Thyroid gland (tissue), 4 donors: Measurements from ENCODE around the gene MIA2. TPM values are rescaled to one million over a fixed set of nuclear protein-coding genes. Genes with fewer than 3 reads are reported as not detected.
"Not testable (repeated sequence)": the region's sequence is repeated elsewhere in the genome, so short reads cannot be mapped to it uniquely, and the experiment has no call there.

Experiments used
- DNase-seq, 2 donors: peaks; one replicate each; pipeline ENCODE4 v3.0.0-alpha.2; 2019
- H3K27ac ChIP-seq, 3 donors: fragments of 200-600 bp; sonication (generic); 1 replicate in 2 of 3; 2 replicates in 1 of 3; pipeline ENCODE4 v1.5.1; 2016 to 2019; ENCODE audit warnings: mild to moderate bottlenecking in 1 of 3, moderate library complexity in 1 of 3
- H3K27me3 ChIP-seq: fragments of 200-600 bp; sonication (generic); one replicate; pipeline ENCODE4 v1.5.1; 2019
- H3K36me3 ChIP-seq, 2 donors: fragments of 200-600 bp; sonication (generic); one replicate each; pipeline ENCODE4 v1.5.1; 2016 to 2019
- H3K4me1 ChIP-seq, 2 donors: fragments of 200-600 bp; sonication (generic); one replicate each; pipeline ENCODE4 v1.5.1; 2017 to 2019
- H3K4me3 ChIP-seq, 3 donors: fragments of 200-600 bp; sonication (generic); replicated peaks in 1 of 3; 1 replicate in 2 of 3; 2 replicates in 1 of 3; pipeline ENCODE4 v1.5.1; 2016; ENCODE audit warnings: mild to moderate bottlenecking in 1 of 3
- H3K9me3 ChIP-seq: fragments of 200-600 bp; sonication (generic); one replicate; pipeline ENCODE4 v1.5.1; 2017
- CTCF ChIP-seq, 6 experiments: fragments of 200-600 bp in 3 of 6; fragments of 450-650 bp in 3 of 6; sonication (generic) in 3 of 6; IDR thresholded peaks; one replicate each; pipeline ENCODE4 v1.5.1; 2016 to 2019; ENCODE audit warnings: antibody characterized with exemption in 6 of 6, mild to moderate bottlenecking in 2 of 6, inconsistent platforms in 1 of 6, moderate library complexity in 1 of 6
- POLR2A ChIP-seq, 2 donors: fragments of 450-650 bp; IDR thresholded peaks; one replicate each; pipeline ENCODE4 v1.6.1; 2017; ENCODE audit warnings: antibody characterized with exemption in 2 of 2, mild to moderate bottlenecking in 2 of 2, moderate library complexity in 1 of 2
- WGBS, 2 donors: methylation state at CpG; one replicate each; pipeline ENCODE4 v1.1.5; 2017; 5-methylcytosine and 5-hydroxymethylcytosine counted together
- intact Hi-C: fragments of 100-400 bp; cut with DNase I; formaldehyde crosslinking; loops from one replicate; pipeline ENCODE4 v1.15.1; 2023
- total RNA-seq, 4 donors: library from RNA; depleted of rRNA; stranded (reverse); fragments of >200 nt; gene quantifications; one replicate each; pipeline ENCODE4 v1.2.3, GENCODE V29; 2016

The MIA2 gene
- total RNA-seq, 4 donors from 2014 or later, result 41.6 to 49.1 (median 45.6) TPM

GRCh38 chr14:39232554-39233415 lies 930 bp upstream of the MIA2 start:
- no peak overlapping the region for H3K4me3 ChIP-seq
- intact Hi-C loops, result no loop called here
- no peaks in the 10 kb centered on the region for H3K27me3 ChIP-seq
- DNase-seq, result no peak
- peaks cover 0 to 7% of the 10 kb centered on the region in 2 donors for H3K4me1 ChIP-seq
- no peaks in the 10 kb centered on the region for H3K36me3 ChIP-seq
- WGBS, 2 donors, result 86 to 90% methylated on average over 12 of the region's 12 CpGs
- H3K27ac ChIP-seq, result no peak overlapping the region
- TF ChIP-seq CTCF (IDR thresholded peaks at IDR 0.05) (no peak), POLR2A (IDR thresholded peaks at IDR 0.05) (no peak)
- no peaks in the 10 kb centered on the region for H3K9me3 ChIP-seq

GRCh38 chr14:39234986-39235385 lies 1.3 kb downstream of the MIA2 start:
- H3K27me3 ChIP-seq, H3K9me3 ChIP-seq, intact Hi-C loops, H3K36me3 ChIP-seq, H3K27ac ChIP-seq, DNase-seq, H3K4me1 ChIP-seq, H3K4me3 ChIP-seq: not testable (repeated sequence)
- 97 to 99% methylated on average over 5 of the region's 5 CpGs for WGBS, 2 donors

- intact Hi-C loops, H3K4me3 ChIP-seq, DNase-seq, H3K36me3 ChIP-seq, H3K27me3 ChIP-seq, H3K4me1 ChIP-seq, H3K27ac ChIP-seq, H3K9me3 ChIP-seq: not testable (repeated sequence)
Measured at GRCh38 chr14:39235466-39235865, 1.8 kb downstream of the MIA2 start.

- Histone ChIP-seq H3K4me3 (no peak overlapping the region), H3K4me1 (no peaks in the 10 kb centered on the region), H3K27ac (no peak overlapping the region), H3K36me3 (no peaks in the 10 kb centered on the region), H3K27me3 (no peaks in the 10 kb centered on the region), H3K9me3 (no peaks in the 10 kb centered on the region)
- intact Hi-C loops, result no loop called here
- no peak for DNase-seq
- WGBS, 2 donors, result 96 to 100% methylated on average over 1 of the region's 1 CpG
- TF ChIP-seq CTCF (IDR thresholded peaks at IDR 0.05), result no peak
- no peak for TF ChIP-seq POLR2A (IDR thresholded peaks at IDR 0.05)
Measured at GRCh38 chr14:39240769-39241168, 7.1 kb downstream of the MIA2 start.

- Histone ChIP-seq H3K27ac (no peak overlapping the region), H3K4me3 (no peak overlapping the region), H3K9me3 (no peaks in the 10 kb centered on the region), H3K27me3 (no peaks in the 10 kb centered on the region), H3K4me1 (no peaks in the 10 kb centered on the region), H3K36me3 (no peaks in the 10 kb centered on the region)
- intact Hi-C loops, result no loop called here
- WGBS, 2 donors, result 55 to 77% methylated on average over 1 of the region's 1 CpG
- no peak for DNase-seq
- TF ChIP-seq POLR2A (IDR thresholded peaks at IDR 0.05) (no peak), CTCF (IDR thresholded peaks at IDR 0.05) (no peak)
Measured at GRCh38 chr14:39241637-39242036, 7.9 kb downstream of the MIA2 start.

GRCh38 chr14:39243831-39244230 lies 10.1 kb downstream of the MIA2 start:
- no peaks in the 10 kb centered on the region for H3K27me3 ChIP-seq
- 84 to 89% methylated on average over 3 of the region's 3 CpGs for WGBS, 2 donors
- H3K4me1 ChIP-seq, result no peaks in the 10 kb centered on the region
- intact Hi-C loops, result no loop called here
- DNase-seq, result no peak
- H3K9me3 ChIP-seq, result no peaks in the 10 kb centered on the region
- no peak overlapping the region for H3K4me3 ChIP-seq
- no peak overlapping the region for H3K27ac ChIP-seq
- H3K36me3 ChIP-seq, result no peaks in the 10 kb centered on the region
- TF ChIP-seq POLR2A (IDR thresholded peaks at IDR 0.05), result no peak
- TF ChIP-seq CTCF (IDR thresholded peaks at IDR 0.05), result no peak
